HCEC 1CT (cell line): ENCODE results near the gene ADPRHL1.
"Not testable (repeated sequence)": the region's sequence is repeated elsewhere in the genome, so short reads cannot be mapped to it uniquely, and the experiment has no call there.

Experiments used
- DNase-seq: peaks from one replicate; pipeline ENCODE4 v3.0.0-alpha.2; 2017

Gene ADPRHL1

GRCh38 chr13:113398963-113399754 lies 54.1 kb downstream of the ADPRHL1 start:
- no peak for DNase-seq

GRCh38 chr13:113397608-113398425 lies 55.5 kb downstream of the ADPRHL1 start:
- no peak for DNase-seq

DNA sequence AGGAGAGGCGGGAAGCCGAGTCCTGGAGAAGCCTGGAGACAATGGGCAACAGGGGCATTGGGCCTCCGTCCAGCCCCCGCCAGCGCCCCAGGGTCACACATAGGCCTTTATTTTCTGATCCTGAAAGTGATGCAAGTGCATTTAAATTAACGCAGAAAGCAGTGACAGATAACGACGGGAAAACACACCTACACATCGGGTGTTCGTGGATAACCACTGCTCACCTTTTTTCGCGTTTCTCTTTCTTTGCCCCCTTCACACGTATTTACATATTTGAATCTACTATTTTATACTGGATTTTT lies 59.0 kb downstream of the ADPRHL1 start:
- DNase-seq, result no peak

DNA sequence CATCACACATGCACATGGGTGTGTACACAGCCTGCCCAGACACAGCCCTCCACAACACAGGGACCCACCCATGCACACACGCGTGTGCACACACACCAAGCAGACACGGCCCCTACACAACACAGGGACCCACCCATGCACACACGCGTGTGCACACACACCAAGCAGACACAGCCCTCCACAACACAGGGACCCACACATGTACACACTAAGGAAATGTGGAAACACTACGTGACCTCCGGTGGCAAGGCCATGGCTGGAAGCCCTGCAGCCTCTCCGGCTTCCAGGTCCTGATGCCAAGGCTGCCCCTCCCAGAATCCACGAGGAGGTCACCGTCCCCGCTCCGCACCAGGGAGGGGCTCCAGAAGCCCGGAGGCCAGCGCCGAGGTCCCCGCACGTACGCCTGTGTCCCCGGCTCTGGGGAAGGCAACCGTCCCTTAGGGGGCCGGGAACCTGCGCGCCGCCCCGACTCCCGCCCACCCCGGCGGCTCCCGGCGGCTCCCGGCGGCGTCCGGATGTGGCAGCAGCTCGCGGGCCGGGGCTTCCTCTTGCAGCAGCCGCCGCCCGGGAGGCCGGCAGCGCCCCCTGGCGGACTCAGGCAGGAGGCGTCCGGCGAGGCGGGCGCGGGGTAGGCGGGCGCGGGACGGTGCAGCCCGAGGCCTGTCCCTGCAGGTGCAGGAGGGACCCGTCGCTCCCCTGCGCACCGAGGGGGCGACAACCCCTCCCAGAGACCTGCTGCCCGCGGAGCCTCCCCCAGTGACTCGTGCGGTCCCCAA lies 59.5 kb downstream of the ADPRHL1 start:
- peak; percentile 73 for DNase-seq

DNA sequence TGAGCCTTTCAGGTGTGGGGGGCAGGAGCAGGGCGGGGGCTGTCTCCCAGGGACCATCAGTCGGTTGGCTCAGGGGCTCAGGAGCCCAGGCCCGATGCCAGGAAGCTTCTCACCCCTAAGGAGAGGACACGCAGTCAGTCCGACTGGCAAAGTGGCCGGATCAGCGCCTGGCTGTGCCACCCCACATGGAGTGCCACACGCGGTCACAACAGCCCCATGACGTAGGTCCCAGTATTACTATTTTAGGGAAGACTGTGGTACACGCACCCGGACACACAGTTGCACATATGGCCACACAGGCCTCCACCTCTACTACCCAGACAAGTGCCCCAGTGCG lies 60.1 kb downstream of the ADPRHL1 start:
- no peak for DNase-seq

DNA sequence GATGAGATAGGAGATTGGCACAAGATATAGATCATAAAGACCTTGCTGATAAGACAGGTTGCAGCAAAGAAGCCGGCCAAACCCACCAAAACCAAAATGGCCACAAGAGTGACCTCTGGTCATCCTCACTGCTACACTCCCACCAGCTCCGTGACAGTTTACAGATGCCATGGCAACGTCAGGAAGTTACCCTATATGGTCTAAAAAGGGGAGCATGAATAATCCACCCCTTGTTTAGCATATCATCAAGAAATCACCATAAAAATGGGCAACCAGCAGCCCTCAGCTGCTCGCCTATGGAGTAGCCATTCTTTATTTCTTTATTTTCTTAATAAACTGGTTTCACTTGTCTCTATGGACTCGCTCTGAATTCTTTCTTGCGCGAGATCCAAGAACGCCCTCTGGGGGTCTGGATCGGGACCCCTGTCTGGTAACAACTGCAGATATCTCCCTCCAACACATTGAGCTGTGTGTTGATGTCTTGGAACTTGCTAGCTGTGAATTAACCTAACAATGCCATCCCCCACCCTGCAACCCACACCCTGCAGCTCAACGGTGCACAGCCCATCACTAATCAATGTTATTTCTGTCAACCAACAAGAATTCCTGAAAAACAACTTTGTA lies 62.3 kb downstream of the ADPRHL1 start:
- DNase-seq, result no peak

GRCh38 chr13:113389586-113389985 lies 63.7 kb downstream of the ADPRHL1 start:
- DNase-seq, result not testable (repeated sequence)

GRCh38 chr13:113387396-113387795 lies 65.9 kb downstream of the ADPRHL1 start:
- no peak for DNase-seq

GRCh38 chr13:113383089-113383488 lies 70.2 kb downstream of the ADPRHL1 start:
- DNase-seq, result no peak

DNA sequence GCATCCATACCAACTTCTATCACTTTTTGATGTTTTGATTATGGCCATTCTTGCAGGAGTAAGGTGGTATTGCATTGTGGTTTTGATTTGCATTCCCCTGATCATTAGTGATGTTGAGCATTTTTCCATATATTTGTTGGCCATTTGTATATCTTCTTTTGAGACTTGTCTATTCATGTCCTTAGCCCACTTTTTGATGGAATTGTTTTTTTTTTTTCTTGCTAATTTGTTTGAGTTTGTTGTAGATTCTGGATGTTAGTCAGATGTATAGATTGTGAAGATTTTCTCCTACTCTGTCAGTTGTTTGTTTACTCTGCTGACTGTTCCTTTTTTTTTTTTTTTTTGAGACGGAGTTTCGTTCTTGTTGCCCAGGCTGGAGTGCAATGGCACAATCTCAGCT lies 70.7 kb downstream of the ADPRHL1 start:
- not testable (repeated sequence) for DNase-seq

- no peak for DNase-seq
These were observed 74.5 kb downstream of the ADPRHL1 start for GRCh38 chr13:113378825-113379224.

DNA sequence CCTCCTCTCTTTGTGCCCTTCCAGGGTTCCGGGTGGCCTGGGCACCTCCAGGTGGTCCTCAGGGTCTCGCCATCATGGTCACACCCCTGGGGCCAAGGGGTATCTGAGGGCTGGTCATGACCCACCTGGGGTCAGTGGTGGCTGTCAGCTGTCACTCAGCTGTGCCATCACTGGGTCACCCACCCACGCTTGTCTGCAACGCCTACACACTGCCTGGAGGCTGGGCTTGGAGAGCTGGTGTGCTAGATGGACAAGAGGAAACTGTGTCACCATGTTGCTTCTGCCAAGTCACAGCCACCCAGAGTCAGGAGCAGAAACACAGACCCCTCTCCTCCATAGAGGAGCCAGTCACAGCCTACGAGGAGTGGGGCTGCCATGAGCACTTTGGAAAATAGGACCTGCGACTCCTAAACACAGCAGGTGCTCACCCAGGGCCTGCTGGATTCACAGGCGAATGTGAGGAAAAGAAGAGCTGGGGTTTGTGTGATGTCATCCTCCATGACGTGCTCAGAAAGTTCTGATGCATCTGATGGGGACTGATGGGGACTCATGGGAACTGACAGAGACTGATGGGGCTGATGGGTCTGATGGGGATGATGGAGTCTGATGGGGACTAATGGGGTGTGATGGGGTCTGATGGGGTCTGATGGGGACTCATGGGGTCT lies 78.6 kb downstream of the ADPRHL1 start:
- no peak for DNase-seq

GRCh38 chr13:113373811-113374485 lies 79.3 kb downstream of the ADPRHL1 start:
- DNase-seq, result no peak

DNA sequence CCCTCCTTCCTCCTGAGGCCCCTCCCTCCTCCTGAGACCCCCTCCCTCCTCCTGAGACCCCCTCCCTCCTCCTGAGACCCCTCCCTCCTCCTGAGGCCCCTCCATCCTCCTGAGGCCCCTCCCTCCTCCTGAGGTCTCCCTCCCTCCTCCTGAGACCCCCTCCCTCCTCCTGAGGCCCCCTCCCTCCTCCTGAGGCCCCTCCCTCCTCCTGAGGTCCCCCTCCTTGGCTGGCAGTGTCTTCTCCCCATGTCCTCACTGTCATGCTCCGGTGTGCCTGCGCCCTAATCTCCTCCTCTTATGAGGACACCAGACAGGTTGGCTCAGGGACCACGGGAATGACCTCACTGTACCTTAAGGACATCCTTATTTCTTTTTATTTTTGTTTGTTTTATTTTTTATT lies 81.6 kb downstream of the ADPRHL1 start:
- DNase-seq, result not testable (repeated sequence)

DNA sequence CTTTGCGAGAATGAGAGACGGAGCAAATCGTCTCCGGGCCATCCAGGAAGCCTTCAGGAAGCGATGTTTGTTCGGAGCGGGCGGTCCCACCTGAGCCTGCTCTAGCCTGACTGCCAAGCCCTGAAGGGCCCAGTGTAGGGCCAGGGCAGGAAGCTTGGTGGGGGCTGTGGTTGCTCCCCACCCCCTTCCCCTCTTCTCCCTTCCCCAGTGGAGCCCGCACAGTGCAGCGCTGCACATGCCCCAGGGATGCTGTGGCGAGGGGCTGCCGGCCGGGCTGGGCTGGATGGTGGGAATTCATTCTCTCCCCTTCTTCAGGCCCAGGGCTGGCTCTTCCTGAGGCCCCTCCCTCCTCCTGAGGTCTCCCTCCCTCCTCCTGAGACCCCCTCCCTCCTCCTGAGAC lies 82.2 kb downstream of the ADPRHL1 start:
- no peak for DNase-seq

GRCh38 chr13:113369881-113370280 lies 83.4 kb downstream of the ADPRHL1 start:
- DNase-seq, result no peak

- DNase-seq, result no peak
These were observed 84.1 kb downstream of the ADPRHL1 start for GRCh38 chr13:113369189-113369588.

- DNase-seq, result not testable (repeated sequence)
These were observed 84.9 kb downstream of the ADPRHL1 start for GRCh38 chr13:113368353-113368752.

- DNase-seq, result no peak
These were observed 85.5 kb downstream of the ADPRHL1 start for GRCh38 chr13:113367771-113368170.

- no peak for DNase-seq
These were observed 86.2 kb downstream of the ADPRHL1 start for GRCh38 chr13:113367020-113367560.

DNA sequence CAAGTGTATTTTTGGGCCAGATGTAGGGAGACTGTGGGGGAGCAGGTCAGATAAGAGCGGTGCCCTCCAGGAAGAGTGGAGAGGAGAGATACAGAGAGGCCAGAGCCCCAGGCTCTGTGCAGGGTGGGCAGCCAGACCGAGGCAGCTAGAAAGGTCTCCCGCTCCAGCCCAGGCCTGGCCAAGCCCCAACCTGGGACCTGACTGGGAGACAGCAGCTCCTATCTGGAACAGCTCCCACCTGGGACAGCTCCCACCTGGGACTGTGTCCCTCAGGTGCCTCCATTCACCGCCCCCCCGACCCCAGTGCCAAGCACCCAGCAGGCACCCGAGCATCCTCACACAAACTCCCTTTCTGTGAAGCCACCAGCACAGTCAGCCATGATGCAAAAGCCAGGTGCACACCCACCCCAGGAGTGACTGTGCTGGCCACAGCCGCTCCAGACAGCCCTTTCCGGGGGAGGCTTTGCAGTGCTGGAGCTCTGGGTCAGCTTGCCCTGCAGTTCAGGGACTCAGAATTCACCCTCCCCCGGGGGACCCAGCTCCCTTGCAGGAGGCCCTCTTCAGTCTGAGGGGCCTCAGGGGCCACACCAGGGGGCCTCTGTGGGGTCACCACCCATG lies 87.2 kb downstream of the ADPRHL1 start:
- DNase-seq, result no peak
